GM12874 (cell line): Measurements from ENCODE around the gene ZNF3.

Source experiments
- TF ChIP-seq, protein P1 (sequence below): IDR thresholded peaks from 2 replicates; pipeline ENCODE4 v1.5.1; 2011; ENCODE audit warnings: low read depth, mild to moderate bottlenecking, control low read depth, low read length, moderate library complexity; ENCODE audit not compliant: insufficient read depth

The ZNF3 gene

DNA sequence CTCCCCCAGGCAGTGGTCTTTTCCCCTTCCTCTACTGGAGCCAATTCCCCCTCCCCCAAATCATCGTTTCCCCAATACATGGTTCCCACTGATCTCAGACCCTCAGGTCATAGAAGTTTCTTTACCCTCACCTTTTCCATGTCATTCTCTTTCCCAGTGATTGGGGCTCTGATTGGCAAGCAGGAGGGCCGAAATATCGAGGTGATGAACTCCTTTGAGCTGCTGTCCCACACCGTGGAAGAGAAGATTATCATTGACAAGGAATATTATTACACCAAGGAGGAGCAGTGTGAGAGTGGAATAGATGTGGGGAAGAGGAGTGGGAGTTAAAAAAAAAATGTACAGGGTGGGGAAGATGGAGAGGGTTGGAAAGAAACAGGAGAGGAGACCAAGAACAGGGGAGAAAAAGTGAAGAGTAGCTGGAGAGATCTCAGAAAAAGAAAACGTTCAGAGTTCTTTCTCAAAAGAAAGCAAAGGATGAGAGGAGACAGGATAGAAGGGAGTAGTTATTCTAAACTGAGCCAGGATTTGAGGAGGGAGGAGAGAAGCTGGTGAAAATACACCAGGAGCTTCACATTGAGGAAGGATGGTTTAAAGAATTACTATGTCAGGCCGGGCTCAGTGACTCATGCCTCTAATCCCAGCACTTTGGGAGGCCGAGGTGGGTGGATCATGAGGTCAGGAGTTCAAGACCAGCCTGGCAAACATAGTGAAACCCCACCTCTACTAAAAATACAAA, 8.1 kb upstream of the ZNF3 start:
- TF ChIP-seq, protein P1, sequence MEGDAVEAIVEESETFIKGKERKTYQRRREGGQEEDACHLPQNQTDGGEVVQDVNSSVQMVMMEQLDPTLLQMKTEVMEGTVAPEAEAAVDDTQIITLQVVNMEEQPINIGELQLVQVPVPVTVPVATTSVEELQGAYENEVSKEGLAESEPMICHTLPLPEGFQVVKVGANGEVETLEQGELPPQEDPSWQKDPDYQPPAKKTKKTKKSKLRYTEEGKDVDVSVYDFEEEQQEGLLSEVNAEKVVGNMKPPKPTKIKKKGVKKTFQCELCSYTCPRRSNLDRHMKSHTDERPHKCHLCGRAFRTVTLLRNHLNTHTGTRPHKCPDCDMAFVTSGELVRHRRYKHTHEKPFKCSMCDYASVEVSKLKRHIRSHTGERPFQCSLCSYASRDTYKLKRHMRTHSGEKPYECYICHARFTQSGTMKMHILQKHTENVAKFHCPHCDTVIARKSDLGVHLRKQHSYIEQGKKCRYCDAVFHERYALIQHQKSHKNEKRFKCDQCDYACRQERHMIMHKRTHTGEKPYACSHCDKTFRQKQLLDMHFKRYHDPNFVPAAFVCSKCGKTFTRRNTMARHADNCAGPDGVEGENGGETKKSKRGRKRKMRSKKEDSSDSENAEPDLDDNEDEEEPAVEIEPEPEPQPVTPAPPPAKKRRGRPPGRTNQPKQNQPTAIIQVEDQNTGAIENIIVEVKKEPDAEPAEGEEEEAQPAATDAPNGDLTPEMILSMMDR, result no peak

DNA sequence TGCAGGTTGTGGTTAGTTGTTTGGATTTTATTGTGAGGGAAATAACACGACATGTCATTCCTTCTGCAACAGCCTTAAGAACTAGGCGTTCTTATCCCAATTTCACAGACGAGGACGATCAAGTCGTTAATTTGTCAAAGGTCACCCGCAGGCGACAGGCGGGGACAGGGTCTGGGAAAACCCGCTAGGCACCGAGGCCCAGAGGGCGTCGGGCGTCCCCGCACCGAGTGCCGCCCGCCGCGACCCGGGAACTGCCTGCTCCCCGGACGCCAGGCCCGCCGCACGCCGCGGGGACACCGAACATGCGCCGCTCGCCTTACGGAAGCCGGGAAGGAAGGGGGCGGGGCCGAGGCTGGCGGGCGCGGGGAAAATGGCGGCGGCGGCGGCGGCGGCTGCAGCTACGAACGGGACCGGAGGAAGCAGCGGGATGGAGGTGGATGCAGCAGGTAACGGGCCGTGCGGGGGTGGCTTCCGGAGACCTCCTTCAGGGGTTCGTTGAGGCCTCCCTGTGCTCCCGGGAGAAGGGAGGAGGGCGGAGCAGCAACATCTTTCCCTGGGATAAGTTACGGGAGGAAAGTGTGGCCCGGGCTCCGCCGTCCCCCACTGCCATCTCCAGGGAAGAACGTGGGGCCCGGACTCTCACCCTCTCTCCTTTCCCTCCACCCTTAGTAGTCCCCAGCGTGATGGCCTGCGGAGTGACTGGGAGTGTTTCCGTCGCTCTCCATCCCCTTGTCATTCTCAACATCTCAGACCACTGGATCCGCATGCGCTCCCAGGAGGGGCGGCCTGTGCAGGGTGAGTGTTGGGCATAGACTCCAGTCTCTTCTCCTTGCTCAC, 7.3 kb upstream of the ZNF3 start, which contains the start of gene COPS6:
TSS of gene COPS6 (plus strand) at position 349 of the 837 bp plus-strand sequence. CDS start at position 371, 22 bp downstream.
- TF ChIP-seq, protein P1, result no peak

DNA sequence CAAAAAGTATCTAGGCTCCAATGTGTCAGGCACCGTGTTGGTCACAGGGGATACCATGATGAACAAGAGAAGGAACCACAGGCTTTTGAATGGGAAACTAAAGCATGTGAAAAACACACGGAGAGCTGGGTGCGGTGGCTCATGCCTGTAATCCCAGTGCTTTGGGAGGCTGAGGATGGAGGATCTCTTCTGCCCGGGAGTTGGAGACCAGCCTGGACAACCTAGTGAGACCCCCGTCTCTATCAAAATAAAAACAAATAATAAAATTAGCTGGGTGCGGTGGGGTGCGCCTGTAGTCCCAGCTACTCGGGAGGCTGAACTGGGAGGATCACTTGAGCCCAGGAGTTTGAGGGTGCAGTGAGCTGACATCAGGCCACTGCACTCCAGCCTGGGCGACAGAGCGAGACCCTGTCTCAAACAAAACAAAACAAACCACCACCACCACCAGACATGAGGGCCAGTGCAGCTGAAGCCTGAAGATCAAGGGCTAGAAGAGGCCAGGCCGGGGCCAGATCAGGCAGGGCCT, 6.6 kb upstream of the ZNF3 start:
- TF ChIP-seq, protein P1, result no peak

DNA sequence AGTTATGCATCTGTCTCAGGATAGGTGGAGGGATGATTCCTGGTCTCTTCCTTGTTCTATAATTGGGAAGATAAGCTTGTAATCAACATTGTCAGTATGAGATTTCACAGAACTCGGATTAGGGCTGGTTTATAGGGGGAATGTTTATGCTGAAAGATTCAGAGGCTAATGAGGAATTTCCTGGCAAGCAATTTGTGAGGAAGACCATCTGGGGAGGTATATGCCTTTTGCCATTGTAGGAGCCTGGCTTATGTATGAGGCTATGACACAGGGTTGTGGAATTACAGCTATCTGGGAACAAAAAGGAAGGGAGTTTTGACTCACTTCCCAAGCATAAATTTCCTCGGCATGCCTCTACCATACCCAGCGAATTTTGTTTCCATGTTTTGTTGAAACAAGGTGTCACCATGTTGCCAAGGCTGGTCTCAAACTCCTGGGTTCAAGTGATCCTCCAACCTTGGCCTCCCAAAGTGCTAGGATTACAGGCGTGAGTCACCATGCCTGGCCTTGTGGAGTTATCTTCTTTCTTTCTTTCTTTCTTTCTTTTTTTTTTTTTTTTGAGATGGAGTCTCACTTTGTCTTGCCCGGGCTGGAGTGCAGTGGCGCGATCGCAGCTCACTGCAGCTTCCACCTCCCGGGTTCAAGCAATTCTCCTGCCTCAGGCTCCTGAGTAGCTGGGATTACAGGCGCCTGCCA, 5.7 kb upstream of the ZNF3 start:
- TF ChIP-seq, protein P1, result no peak

DNA sequence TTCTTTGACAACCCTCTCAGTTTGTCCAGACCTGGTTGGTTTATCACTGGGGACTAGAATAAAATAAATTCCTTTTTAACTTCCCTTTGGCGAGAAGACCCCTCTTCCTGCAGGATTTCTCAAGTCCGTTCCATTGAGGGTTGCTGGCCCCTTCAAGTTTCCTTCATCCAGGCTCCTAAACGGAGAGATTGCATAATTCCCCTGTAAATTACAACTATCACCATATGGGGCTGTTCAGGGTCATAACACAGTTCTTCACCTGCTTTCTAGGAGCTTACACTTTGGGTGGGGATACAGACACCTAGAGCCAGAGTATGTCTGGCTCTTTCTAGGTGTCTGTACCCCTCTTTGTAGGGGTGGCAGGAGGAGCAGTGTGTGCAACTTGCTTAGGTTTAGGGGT, 4.0 kb upstream of the ZNF3 start:
- TF ChIP-seq, protein P1, result no peak

DNA sequence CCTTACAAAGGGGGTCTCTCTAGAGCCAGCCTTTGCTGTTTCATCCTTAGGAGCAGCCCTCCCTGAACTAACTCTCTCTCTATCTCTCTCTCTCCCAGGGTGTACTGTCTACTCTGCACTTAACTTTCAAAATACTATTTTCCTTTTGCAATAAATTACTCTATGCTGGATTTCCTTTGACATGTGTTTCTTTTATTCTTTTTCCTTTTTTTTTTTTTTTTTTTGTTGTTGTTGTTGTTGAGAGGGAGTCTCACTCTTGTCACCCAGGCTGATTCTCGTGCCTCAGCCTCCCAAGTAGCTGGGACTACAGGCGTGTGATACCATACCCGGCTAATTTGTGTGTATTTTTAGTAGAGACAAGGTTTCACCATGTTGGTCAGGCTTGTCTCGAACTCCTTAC, 1.5 kb upstream of the ZNF3 start:
- TF ChIP-seq, protein P1, result no peak
